Right ventricle myocardium inferior (tissue), 1 donor: Measurements from ENCODE around the gene ARHGAP12. TPM values are rescaled to one million over a fixed set of nuclear protein-coding genes. Genes with fewer than 3 reads are reported as not detected.

ENCODE experiments used
- ATAC-seq: fragments of 200-7000 bp; cut with Tn5 transposase; one replicate; pipeline ENCODE4 v1.9.1; 2020; ENCODE audit warnings: mild to moderate bottlenecking, moderate library complexity
- DNase-seq: peaks from one replicate; pipeline ENCODE4 v3.0.0; 2021; ENCODE audit errors: missing footprints
- intact Hi-C: fragments of 100-400 bp; cut with DNase I; formaldehyde crosslinking; loops from one replicate; pipeline ENCODE4 v1.11.0; 2022
- total RNA-seq: library from RNA; stranded (reverse); fragmentation: NEBNext Ultra II Directional; extraction: Animal tissue kit (Norgen Biotek cat#: 25700); gene quantifications from one replicate; pipeline ENCODE4 v1.2.1, GENCODE V29; 2021
- donor health status: DM: no; HTN: yes; CAD: no; lungs with severe emphysema.

Gene ARHGAP12
- total RNA-seq, 1 donor from 2014 or later: 21.5 TPM

DNA sequence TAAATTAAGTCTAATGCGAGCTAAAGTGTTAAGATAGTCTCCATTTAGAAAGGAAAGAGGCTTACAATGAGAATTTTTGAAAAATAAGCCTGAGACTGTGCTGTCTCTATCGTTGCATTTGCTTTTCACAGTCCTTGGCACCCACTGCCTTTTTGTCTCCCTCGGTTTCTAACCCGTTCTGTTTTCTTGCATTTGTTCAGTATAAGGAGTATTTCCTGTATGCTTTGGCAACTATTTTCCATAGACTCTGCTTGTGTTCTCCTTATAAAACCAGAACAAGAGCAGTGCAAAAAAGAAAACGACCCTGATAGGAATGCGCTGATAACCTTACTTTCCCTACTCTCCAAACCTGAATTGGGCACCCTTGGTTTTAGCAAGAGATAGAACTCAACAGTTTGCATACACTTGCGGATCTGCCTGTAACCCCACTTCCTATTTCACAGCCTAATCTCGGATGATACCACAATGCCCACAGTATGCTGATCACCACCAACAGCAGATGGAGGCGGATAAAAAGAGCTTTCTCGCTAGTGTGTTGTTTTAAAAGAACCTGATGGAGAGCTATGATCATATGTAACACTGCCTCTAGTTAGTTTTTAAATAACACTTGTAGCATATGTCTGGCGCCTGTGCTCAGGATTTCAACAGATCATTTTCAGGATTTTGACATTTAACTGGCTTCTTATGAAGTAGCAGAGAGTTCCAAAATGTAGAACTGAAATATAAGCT lies 1.6 kb upstream of the ARHGAP12 start:
- no peak for ATAC-seq
- no peak for DNase-seq
- intact Hi-C loops: no loop called here

- ATAC-seq (peak; percentile 68), DNase-seq (peak; percentile 72)
- intact Hi-C loops: loop anchor here (5.0 kb wide), 3 partner anchors 67 to 128 kb away; partner anchors contain the start of gene KIF5B
Measured at GRCh38 chr10:31929261-31930022, 811 bp upstream of the ARHGAP12 start.

GRCh38 chr10:31927884-31928548 lies 615 bp downstream of the ARHGAP12 start:
- intact Hi-C loops: loop anchor here (5.0 kb wide), 3 partner anchors 66 to 129 kb away; partner anchors contain the start of gene KIF5B
- DNase-seq: peak; percentile 79
- ATAC-seq: peak; percentile 18

DNA sequence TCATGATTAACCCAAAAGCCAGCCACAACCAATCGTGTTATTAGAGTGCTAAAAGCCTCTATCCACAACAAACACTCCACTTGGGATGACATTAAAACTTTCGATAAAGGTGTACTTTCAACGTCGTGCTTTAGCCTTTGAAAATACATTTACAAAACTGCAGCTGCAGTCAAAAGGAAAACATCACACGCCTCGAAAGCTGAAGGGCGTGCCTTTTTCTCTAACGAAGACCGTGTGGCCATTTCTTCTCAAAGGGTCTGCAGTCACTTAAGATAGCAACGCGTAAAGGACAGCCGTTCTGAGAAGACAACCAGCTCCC lies 1.1 kb downstream of the ARHGAP12 start:
- intact Hi-C loops: loop anchor here (5.0 kb wide), 3 partner anchors 65 to 130 kb away; partner anchors contain the start of gene KIF5B
- ATAC-seq: no peak

DNA sequence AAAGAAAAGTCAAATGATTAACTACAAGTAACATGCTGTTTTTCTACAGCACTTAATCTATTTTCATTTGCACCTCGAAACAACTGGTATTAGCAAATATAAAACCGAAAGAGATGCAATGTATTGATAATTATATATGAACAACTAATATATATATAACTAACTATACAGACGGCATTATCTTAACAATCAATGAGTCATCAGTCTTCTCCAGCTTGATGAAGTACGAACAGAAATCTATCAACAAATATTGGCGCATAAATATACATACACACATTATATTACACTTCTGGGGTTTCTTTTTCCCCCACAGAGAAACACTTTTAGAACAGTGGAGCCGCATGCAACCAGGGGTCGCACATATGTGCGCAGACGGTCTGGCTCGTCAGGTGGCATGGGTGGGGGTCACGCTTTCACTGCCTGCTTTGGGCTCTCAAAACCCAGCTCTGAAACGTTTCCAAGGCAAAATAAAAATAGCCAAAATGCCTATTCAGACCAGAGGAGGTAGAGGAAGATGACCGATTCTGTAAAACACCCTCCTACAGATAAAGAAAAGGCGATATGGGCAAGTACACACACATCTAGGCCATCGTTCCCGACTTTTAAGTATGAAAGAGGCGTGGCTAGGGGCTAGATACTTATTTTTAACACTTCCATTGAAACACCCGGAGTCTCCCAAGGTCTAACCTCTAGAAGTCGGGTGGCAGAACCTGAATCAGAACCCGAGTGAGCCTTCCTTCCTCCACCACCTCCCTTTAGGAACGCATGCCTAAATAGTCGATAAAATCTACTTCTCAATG lies 1.7 kb downstream of the ARHGAP12 start:
- intact Hi-C loops: loop anchor here (5.0 kb wide), 3 partner anchors 65 to 130 kb away; partner anchors contain the start of gene KIF5B

More for the DNA sequence above, 1.1 kb downstream of the ARHGAP12 start:
- no peak for DNase-seq

DNA sequence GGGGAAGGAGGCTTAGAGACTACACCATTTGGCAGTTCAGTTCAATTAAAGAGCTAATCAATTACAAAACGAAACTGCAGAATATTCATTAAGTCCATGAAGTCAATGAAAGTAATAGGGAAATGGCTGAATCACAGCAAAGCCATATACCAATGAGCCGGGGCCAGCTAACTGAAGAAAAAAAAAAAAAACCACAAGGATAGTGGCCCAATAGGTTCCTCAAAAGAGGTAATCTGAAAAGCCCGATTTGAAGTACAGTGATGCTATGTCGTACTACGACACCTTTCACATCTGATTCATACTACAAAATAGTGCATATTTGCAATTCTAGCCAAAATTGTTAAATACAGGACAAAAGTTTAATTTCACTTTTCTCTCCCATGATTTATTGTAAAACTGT lies 2.5 kb downstream of the ARHGAP12 start:
- intact Hi-C loops: loop anchor here (5.0 kb wide), 3 partner anchors 64 to 131 kb away; partner anchors contain the start of gene KIF5B
- no peak for DNase-seq
- ATAC-seq: no peak

More for the DNA sequence above, 1.7 kb downstream of the ARHGAP12 start:
- ATAC-seq (no peak), DNase-seq (no peak)

DNA sequence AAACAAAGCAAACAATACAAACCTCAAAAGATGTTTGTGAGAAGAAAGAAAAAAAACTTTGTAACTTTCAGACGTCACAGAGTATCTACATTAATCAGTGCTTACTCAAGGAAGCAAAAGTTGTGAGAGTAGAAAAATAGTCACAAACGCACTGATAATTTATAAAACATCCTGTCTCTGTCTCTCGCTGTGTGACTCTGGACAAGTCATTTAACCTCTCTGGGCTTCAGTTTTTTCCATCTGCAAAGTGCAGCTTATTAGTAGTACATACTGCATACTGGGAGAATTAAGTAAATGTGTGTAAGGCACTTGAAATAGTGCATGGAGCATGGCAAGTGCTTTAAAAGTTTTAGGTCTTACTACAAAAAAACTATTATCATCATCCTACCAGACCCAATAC lies 3.8 kb downstream of the ARHGAP12 start:
- intact Hi-C loops: loop anchor here (5.0 kb wide), 3 partner anchors 63 to 132 kb away; partner anchors contain the start of gene KIF5B
- DNase-seq (no peak), ATAC-seq (no peak)

DNA sequence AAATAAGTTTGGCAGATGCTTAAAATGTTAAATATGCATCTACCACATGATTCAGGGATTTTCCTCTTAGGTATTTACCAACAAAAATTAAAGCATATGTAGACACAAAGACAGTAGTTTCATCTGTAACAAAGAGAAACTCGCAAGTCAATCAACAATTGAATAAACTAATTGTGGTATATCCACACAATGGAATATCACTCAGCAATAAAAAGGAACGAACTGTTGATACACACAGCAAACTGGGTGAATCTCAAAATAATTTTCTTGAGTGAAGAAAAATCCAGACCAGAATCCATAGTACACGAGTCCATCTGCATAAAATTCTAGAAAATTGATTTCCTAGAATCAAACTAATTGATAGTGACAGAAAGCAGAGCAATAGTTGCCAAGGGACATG lies 5.2 kb downstream of the ARHGAP12 start:
- no peak for ATAC-seq
- no peak for DNase-seq
- intact Hi-C loops: no loop called here

DNA sequence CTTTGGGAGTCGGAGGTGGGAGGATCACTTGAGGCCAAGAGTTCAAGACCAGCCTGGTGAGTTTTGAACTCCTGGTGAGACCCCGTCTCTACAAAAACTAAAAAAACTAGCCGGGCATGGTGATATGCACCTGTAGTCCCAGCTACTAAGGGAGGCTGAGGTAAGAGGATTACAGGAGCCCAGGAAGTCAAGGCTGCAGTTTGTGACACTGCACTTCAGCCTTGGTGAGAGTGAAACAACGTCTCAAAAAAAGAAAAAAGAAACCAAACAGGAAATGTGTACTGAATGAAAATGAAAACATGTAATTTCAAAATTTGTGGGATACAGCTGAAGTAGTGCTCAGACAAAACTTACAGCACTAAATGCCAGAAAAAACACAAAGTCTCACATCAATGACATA lies 7.6 kb downstream of the ARHGAP12 start:
- intact Hi-C loops: no loop called here

DNA sequence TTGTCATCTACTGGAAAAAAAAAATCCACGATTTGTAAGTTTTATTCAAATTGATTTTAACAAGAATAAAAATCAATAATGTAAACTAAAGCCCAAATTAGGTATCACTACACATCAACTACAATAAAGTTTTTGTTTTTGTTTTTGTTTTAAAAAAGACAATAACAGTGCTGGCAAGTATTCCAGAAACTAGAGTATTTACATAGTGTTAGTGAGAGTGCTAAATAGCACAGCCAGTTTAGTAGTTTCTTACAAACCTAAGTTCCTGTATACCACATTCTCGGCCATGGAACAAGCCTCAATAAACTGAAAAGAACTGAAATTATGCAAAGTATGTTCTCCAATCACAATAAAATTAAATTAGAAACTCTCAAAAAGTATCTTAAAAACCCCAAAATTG lies 8.1 kb downstream of the ARHGAP12 start:
- ATAC-seq: no peak
- intact Hi-C loops: no loop called here
- DNase-seq: no peak

More for the DNA sequence above, 7.6 kb downstream of the ARHGAP12 start:
- DNase-seq (no peak), ATAC-seq (no peak)

DNA sequence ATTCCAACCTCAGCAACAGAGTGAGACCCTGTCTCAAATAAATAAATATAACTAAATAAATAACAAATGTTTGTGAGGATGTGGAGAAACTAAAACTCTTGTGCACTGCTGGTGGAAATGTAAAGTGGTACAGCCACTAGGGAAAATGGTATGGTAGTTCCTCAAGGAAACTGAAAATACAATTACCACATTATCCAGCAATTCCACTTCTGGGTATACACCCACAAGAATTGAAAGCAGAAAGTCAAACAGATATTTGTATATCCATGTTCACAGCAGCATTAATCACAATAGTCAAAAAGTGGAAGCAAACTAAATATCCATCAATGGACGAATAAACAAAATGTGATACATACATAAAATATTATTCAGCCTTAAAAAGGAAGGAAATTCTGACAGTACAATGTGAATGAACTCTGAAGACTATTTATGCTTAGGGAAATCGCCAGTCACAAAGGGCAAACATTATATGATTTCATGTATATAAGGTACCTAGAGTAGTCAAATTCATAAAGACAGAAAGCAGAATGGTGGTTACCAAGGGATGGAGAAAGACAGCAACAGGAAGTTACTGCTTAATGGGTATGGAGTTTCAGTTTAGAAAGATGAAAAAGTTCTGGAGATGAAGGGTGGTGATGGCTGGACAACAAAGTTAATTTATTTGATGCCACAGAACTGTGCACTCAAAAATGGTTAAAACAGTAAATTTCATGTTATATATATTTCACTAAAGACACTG lies 9.8 kb downstream of the ARHGAP12 start:
- ATAC-seq: no peak

GRCh38 chr10:31914370-31914769 lies 14.3 kb downstream of the ARHGAP12 start:
- no peak for DNase-seq
- no peak for ATAC-seq
- intact Hi-C loops: no loop called here

More for the DNA sequence above, 9.8 kb downstream of the ARHGAP12 start:
- intact Hi-C loops: no loop called here
- DNase-seq: no peak

DNA sequence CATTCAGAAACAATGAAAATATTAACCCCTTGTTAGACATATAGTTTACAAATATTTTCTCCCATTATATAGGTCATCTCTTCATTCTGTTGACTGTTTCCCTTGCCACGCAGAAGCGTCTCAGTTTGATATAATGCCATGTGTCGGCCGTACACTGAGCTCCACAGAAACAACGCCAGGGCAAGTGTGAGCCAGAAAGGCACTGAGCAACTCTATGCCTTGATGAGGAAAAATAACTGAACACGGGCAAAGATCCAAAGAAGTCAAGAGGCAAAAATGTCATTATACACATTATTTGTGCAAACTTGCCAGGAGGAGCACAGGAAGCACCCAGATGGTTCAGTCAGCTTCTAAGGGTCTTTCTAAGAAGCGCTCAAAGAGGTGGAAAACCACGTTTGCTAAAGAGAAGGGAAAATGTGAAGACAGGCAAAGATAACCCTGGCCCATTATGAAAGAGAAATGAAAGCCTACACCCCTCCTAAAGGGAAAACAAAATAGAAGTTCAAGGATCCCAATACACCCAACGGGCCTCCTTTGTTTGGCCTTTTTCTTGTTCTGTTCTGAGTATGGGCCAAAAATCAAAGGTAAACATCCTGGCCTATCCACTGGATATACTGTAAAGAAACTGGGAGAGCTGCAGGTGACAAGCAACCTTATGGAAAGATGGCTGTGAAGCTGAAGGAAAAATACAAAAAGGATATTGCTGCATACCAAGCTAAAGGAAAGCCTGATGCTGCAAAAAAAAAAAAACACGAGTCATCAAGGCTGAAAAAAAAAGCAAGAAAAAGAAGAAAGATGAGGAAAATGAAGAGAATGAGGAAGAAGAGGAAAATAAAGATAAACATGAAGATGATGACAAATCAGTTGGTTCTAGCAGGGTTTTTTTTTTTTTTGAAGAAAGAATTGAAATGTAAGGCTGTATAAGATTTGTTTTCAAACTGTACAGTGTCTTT lies 15.5 kb downstream of the ARHGAP12 start:
- DNase-seq (no peak), ATAC-seq (peak; percentile 74)
- intact Hi-C loops: no loop called here

GRCh38 chr10:31912289-31912688 lies 16.3 kb downstream of the ARHGAP12 start:
- ATAC-seq: no peak
- DNase-seq: no peak
- intact Hi-C loops: no loop called here

GRCh38 chr10:31910016-31910415 lies 18.6 kb downstream of the ARHGAP12 start:
- ATAC-seq (no peak), DNase-seq (no peak)
- intact Hi-C loops: no loop called here

DNA sequence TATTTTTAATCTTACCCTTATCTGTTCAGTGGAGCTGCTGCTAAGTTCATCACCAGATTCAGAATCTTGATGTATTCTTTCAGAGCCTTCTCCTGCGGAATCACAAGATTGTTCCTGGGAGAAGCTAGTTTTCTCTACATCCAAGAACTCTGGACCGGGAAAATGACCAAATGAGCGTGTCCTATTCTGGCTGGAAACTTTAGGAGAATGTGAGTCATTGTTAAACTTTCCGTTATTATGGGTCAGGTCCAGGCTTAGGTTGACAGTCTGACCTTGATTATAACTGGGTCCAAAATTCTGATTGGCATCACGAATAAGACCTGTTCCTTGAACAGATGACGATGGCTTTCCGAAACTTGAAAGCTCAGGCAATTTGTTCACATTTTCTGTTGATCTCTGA lies 20.5 kb downstream of the ARHGAP12 start:
- peak; percentile 13 for ATAC-seq
- intact Hi-C loops: no loop called here

DNA sequence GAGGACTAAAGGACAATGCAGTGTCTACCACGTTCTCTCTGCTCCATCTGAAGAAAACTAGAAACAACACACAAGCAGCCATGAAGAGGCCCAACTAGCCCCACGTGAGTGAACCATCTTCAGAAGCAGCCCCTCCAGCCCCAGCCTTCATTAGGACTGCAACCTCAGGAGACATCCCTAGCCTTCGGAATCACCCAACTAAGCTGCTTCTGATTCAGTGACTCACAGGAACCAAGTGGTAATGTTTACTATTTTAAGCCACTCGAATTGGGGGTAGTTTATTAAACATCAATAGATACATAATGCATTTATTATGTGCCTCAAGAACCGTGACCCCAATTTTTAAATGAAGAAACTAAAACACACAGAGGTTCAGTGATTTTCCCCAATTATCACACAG lies 22.6 kb downstream of the ARHGAP12 start:
- intact Hi-C loops: no loop called here
- DNase-seq (no peak), ATAC-seq (no peak)

More for the DNA sequence above, 20.5 kb downstream of the ARHGAP12 start:
- no peak for DNase-seq
